ENCODE results near the gene ECI2.

DNA sequence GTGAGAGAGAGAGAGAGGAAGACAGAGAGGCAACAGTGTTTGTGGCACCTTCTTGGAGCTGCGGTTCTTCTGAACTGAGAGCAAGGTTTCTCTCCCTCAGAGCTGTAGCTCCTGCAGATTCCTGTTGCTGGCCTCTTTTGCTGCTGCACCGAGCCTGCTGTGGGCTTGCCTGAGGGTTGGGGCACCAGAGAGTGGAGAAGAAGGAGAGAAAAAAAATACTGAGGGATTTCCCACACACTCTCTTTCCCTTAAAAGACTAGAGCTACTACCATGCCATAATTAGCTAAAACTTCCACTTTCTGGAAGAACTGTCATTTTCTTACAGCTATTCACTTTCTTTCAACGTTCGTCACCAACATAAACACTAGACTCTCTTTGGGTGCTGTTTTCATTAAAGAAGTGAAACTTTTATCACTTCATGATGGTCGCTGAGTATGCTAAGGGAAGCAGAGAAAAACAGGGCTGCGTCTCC lies 18.2 kb upstream of the ECI2 start:
- TF ChIP-seq NFXL1 (IDR thresholded peaks at IDR 0.05; ENCODE audit: borderline replicate concordance): no peak
- no peak for TF ChIP-seq ZSCAN29 (IDR thresholded peaks at IDR 0.05)
